Gastroesophageal sphincter (tissue), 4 donors: ENCODE results near the gene THOC6. TPM values are rescaled to one million over a fixed set of nuclear protein-coding genes. Genes with fewer than 3 reads are reported as not detected.
"Not testable (repeated sequence)": the region's sequence is repeated elsewhere in the genome, so short reads cannot be mapped to it uniquely, and the experiment has no call there.

Experiments
- ATAC-seq: fragments of 150-250 bp; one replicate; pipeline ENCODE4 v1.9.1; 2016; ENCODE audit warnings: mild to moderate bottlenecking, moderate library complexity
- H3K27ac ChIP-seq, 4 donors: fragments of 200-600 bp; sonication (generic) in 3 of 4; 1 replicate in 3 of 4; 2 replicates in 1 of 4; pipeline ENCODE4 v1.5.1; 2016 to 2019
- H3K27me3 ChIP-seq: fragments of 200-600 bp; sonication (generic); one replicate; pipeline ENCODE4 v1.5.1; 2019
- H3K36me3 ChIP-seq, 2 donors: fragments of 200-600 bp; sonication (generic); one replicate each; pipeline ENCODE4 v1.5.1; 2019; ENCODE audit warnings: control low read depth in 1 of 2
- H3K4me1 ChIP-seq, 3 donors: fragments of 200-600 bp; sonication (generic); 1 replicate in 2 of 3; 2 replicates in 1 of 3; pipeline ENCODE4 v1.5.1; 2016 to 2019; ENCODE audit warnings: control low read depth in 2 of 3
- H3K4me3 ChIP-seq, 2 donors: fragments of 200-600 bp; sonication (generic); one replicate each; pipeline ENCODE4 v1.5.1; 2019; ENCODE audit warnings: mild to moderate bottlenecking in 1 of 2, moderate library complexity in 1 of 2
- H3K9me3 ChIP-seq, 3 donors: fragments of 200-600 bp; sonication (generic); one replicate each; pipeline ENCODE4 v1.5.1; 2017 to 2019; ENCODE audit warnings: control low read depth in 2 of 3
- CTCF ChIP-seq, 4 experiments: fragments of 200-600 bp in 2 of 4; fragments of 450-650 bp in 2 of 4; sonication (generic) in 1 of 4; IDR thresholded peaks; one replicate each; pipeline ENCODE4 v1.5.1; 2017 to 2019; ENCODE audit warnings: antibody characterized with exemption in 4 of 4, mild to moderate bottlenecking in 2 of 4, moderate library complexity in 2 of 4
- EP300 ChIP-seq: sonication (generic); formaldehyde crosslinking; IDR thresholded peaks from one replicate; pipeline ENCODE4 v1.6.1; 2017; ENCODE audit warnings: antibody characterized with exemption, mild to moderate bottlenecking
- POLR2A ChIP-seq, 2 donors: fragments of 450-650 bp; IDR thresholded peaks; one replicate each; pipeline ENCODE4 v1.6.1; 2017; ENCODE audit warnings: antibody characterized with exemption in 2 of 2, mild to moderate bottlenecking in 2 of 2, moderate library complexity in 1 of 2
- POLR2AphosphoS5 ChIP-seq: sonication (generic); formaldehyde crosslinking; IDR thresholded peaks from one replicate; pipeline ENCODE4 v1.6.1; 2017; ENCODE audit warnings: antibody characterized with exemption
- WGBS, 2 donors: methylation state at CpG; one replicate each; pipeline ENCODE4 v1.1.5; 2018; ENCODE audit warnings: low coverage in 1 of 2; 5-methylcytosine and 5-hydroxymethylcytosine counted together
- total RNA-seq, 4 donors: library from RNA; depleted of rRNA; stranded (reverse); fragments of >200 nt; gene quantifications; one replicate each; pipeline ENCODE4 v1.1.0, GENCODE V29; 2016

THOC6 gene
- total RNA-seq, 4 donors from 2014 or later, result 17.6 to 28.2 (median 25.0) TPM

GRCh38 chr16:3047387-3047720 lies 23.5 kb downstream of the THOC6 start:
- H3K9me3 ChIP-seq, result no peaks in the 10 kb centered on the region
- H3K27ac ChIP-seq, result no peak overlapping the region
- no peak for ATAC-seq
- no peak overlapping the region for H3K4me3 ChIP-seq
- H3K36me3 ChIP-seq, result no peaks in the 10 kb centered on the region
- TF ChIP-seq POLR2A (IDR thresholded peaks at IDR 0.05) (no peak), POLR2AphosphoS5 (no peak)
- peaks cover 99% of the 10 kb centered on the region for H3K27me3 ChIP-seq
- H3K4me1 ChIP-seq, result peaks cover 0 to 27% (median 18%) of the 10 kb centered on the region in 3 donors
- 40% methylated on average over 1 of the region's 13 CpGs; no CpG with 5 or more reads in 1 of the 2 donors for WGBS, 2 donors

GRCh38 chr16:3049921-3050481 lies 26.2 kb downstream of the THOC6 start:
- no peak overlapping the region for H3K27ac ChIP-seq
- whole genome bisulfite sequencing, 2 donors, result 76 to 94% methylated on average over 3 to 5 of the region's 26 CpGs
- ATAC-seq, result no peak

GRCh38 chr16:3050487-3050886 lies 26.7 kb downstream of the THOC6 start:
- Histone ChIP-seq H3K4me3 (no peak overlapping the region), H3K27ac (no peak overlapping the region), H3K9me3 (no peaks in the 10 kb centered on the region), H3K36me3 (no peaks in the 10 kb centered on the region), H3K27me3 (peaks cover 68% of the 10 kb centered on the region), H3K4me1 (peaks cover 0 to 20% (median 16%) of the 10 kb centered on the region in 3 donors)
- 72 to 87% methylated on average over 4 to 5 of the region's 5 CpGs for WGBS, 2 donors
- ATAC-seq, result no peak
- TF ChIP-seq EP300 (no peak), CTCF (IDR thresholded peaks at IDR 0.05) (no peak), POLR2AphosphoS5 (no peak), POLR2A (IDR thresholded peaks at IDR 0.05) (no peak)

More at GRCh38 chr16:3049921-3050481, 26.2 kb downstream of the THOC6 start:
- H3K4me3 ChIP-seq, result no peak overlapping the region
- peaks cover 73% of the 10 kb centered on the region for H3K27me3 ChIP-seq
- no peak for TF ChIP-seq EP300
- TF ChIP-seq POLR2A (IDR thresholded peaks at IDR 0.05), result no peak
- no peak for TF ChIP-seq CTCF (IDR thresholded peaks at IDR 0.05)
- TF ChIP-seq POLR2AphosphoS5, result no peak
- no peaks in the 10 kb centered on the region for H3K36me3 ChIP-seq
- peaks cover 0 to 24% (median 18%) of the 10 kb centered on the region in 3 donors for H3K4me1 ChIP-seq
- H3K9me3 ChIP-seq, result no peaks in the 10 kb centered on the region

GRCh38 chr16:3051009-3051408 lies 27.2 kb downstream of the THOC6 start:
- TF ChIP-seq CTCF (IDR thresholded peaks at IDR 0.05) (no peak), POLR2A (IDR thresholded peaks at IDR 0.05) (no peak), EP300 (no peak), POLR2AphosphoS5 (no peak)
- peaks cover 0 to 14% (median 10%) of the 10 kb centered on the region in 3 donors for H3K4me1 ChIP-seq
- H3K4me3 ChIP-seq, result no peak overlapping the region
- H3K9me3 ChIP-seq, result no peaks in the 10 kb centered on the region
- 24 to 28% methylated on average over 4 of the region's 4 CpGs for WGBS, 2 donors
- no peak for ATAC-seq
- peaks cover 63% of the 10 kb centered on the region for H3K27me3 ChIP-seq
- H3K36me3 ChIP-seq, result no peaks in the 10 kb centered on the region
- no peak overlapping the region for H3K27ac ChIP-seq

GRCh38 chr16:3051494-3051893 lies 27.7 kb downstream of the THOC6 start:
- ATAC-seq, result no peak
- Histone ChIP-seq H3K9me3 (no peaks in the 10 kb centered on the region), H3K27me3 (peaks cover 58% of the 10 kb centered on the region), H3K36me3 (no peaks in the 10 kb centered on the region), H3K4me1 (peaks cover 0 to 9% (median 6%) of the 10 kb centered on the region in 3 donors), H3K27ac (no peak overlapping the region), H3K4me3 (no peak overlapping the region)
- WGBS, 2 donors, result 80 to 90% methylated on average over 1 to 9 of the region's 9 CpGs
- no peak for TF ChIP-seq EP300
- TF ChIP-seq POLR2A (IDR thresholded peaks at IDR 0.05), result no peak
- TF ChIP-seq POLR2AphosphoS5, result no peak
- TF ChIP-seq CTCF (IDR thresholded peaks at IDR 0.05), result no peak

- not testable (repeated sequence) for H3K9me3 ChIP-seq, H3K4me1 ChIP-seq, ATAC-seq, H3K36me3 ChIP-seq, H3K4me3 ChIP-seq, H3K27ac ChIP-seq
- peaks cover 46% of the 10 kb centered on the region for H3K27me3 ChIP-seq
- 67% methylated on average over 3 of the region's 12 CpGs; no CpG with 5 or more reads in 1 of the 2 donors for WGBS, 2 donors
Observed at GRCh38 chr16:3052571-3053329, 28.9 kb downstream of the THOC6 start.

GRCh38 chr16:3053330-3053710 lies 29.5 kb downstream of the THOC6 start:
- not testable (repeated sequence) for ATAC-seq, H3K36me3 ChIP-seq, H3K4me3 ChIP-seq, H3K9me3 ChIP-seq, H3K27ac ChIP-seq, H3K4me1 ChIP-seq
- WGBS, 2 donors, result no CpG with 5 or more reads among the region's 13 CpGs
- peaks cover 46% of the 10 kb centered on the region for H3K27me3 ChIP-seq
